H9 (cell line): ENCODE measurements around the gene OR8B4. TPM values are rescaled to one million over a fixed set of nuclear protein-coding genes. Genes with fewer than 3 reads are reported as not detected.

Source experiments
- DNase-seq: peaks from one replicate; pipeline ENCODE4 v3.0.0-alpha.2; 2017
- H2AFZ ChIP-seq: one replicate; pipeline ENCODE4 v1.6.1; 2013; ENCODE audit warnings: mild to moderate bottlenecking, low read length, control low read depth, moderate library complexity
- H2AK5ac ChIP-seq: 2 replicates; pipeline ENCODE4 v1.6.1; 2013; ENCODE audit warnings: low read length, control low read depth, mixed read lengths; ENCODE audit not compliant: insufficient read length
- H2BK120ac ChIP-seq: one replicate; pipeline ENCODE4 v1.6.1; 2013; ENCODE audit warnings: low read depth, mild to moderate bottlenecking, low read length, control low read depth, inconsistent platforms; ENCODE audit not compliant: poor library complexity, severe bottlenecking
- H2BK12ac ChIP-seq: 2 replicates; pipeline ENCODE4 v1.6.1; 2013; ENCODE audit warnings: low read length, control low read depth, mixed read lengths, low read depth; ENCODE audit not compliant: insufficient read length
- H2BK15ac ChIP-seq: 2 replicates; pipeline ENCODE4 v1.6.1; 2013; ENCODE audit warnings: low read depth, low read length, control low read depth
- H2BK20ac ChIP-seq: one replicate; pipeline ENCODE4 v1.6.1; 2013; ENCODE audit warnings: low read depth, mild to moderate bottlenecking, low read length, control low read depth, inconsistent platforms; ENCODE audit not compliant: poor library complexity, severe bottlenecking
- H2BK5ac ChIP-seq: 2 replicates; pipeline ENCODE4 v1.6.1; 2013; ENCODE audit warnings: low read length, control low read depth, mixed read lengths; ENCODE audit not compliant: insufficient read length
- H3K14ac ChIP-seq: 2 replicates; pipeline ENCODE4 v1.6.1; 2013; ENCODE audit warnings: low read length, control low read depth; ENCODE audit not compliant: insufficient read depth
- H3K18ac ChIP-seq: 2 replicates; pipeline ENCODE4 v1.6.1; 2013; ENCODE audit warnings: low read depth, mild to moderate bottlenecking, mixed read lengths, low read length, control low read depth; ENCODE audit not compliant: insufficient read length
- H3K23ac ChIP-seq: 2 replicates; pipeline ENCODE4 v1.6.1; 2013; ENCODE audit warnings: low read length, control low read depth, mixed read lengths, low read depth; ENCODE audit not compliant: insufficient read length
- H3K23me2 ChIP-seq: 2 replicates; pipeline ENCODE4 v1.6.1; 2013; ENCODE audit warnings: low read depth, mild to moderate bottlenecking, mixed read lengths, low read length, control low read depth; ENCODE audit not compliant: insufficient read length, poor library complexity, severe bottlenecking
- H3K27ac ChIP-seq: 2 replicates; pipeline ENCODE4 v1.5.1; 2013; ENCODE audit warnings: low read length, control low read depth, mixed read lengths, low read depth; ENCODE audit not compliant: insufficient read length
- H3K27me3 ChIP-seq: 2 replicates; pipeline ENCODE4 v1.6.1; 2013; ENCODE audit warnings: low read length, control low read depth, inconsistent platforms; ENCODE audit not compliant: insufficient read depth
- H3K4ac ChIP-seq: 2 replicates; pipeline ENCODE4 v1.6.1; 2013; ENCODE audit warnings: low read depth, mild to moderate bottlenecking, control low read depth, inconsistent platforms, low read length, moderate library complexity
- H3K4me1 ChIP-seq: 2 replicates; pipeline ENCODE4 v1.6.1; 2013; ENCODE audit warnings: low read length, control low read depth, inconsistent platforms; ENCODE audit not compliant: insufficient read depth
- H3K4me2 ChIP-seq: 2 replicates; pipeline ENCODE4 v1.6.1; 2013; ENCODE audit warnings: low read length, control low read depth, mixed read lengths; ENCODE audit not compliant: insufficient read length, insufficient read depth
- H3K56ac ChIP-seq: 2 replicates; pipeline ENCODE4 v1.6.1; 2013; ENCODE audit warnings: low read depth, mild to moderate bottlenecking, mixed read lengths, low read length, control low read depth; ENCODE audit not compliant: insufficient read length
- H3K79me1 ChIP-seq: 2 replicates; pipeline ENCODE4 v1.6.1; 2013; ENCODE audit warnings: low read depth, mild to moderate bottlenecking, moderate library complexity, low read length, control low read depth, inconsistent platforms; ENCODE audit not compliant: insufficient read depth, poor library complexity, severe bottlenecking
- H3K79me2 ChIP-seq: 2 replicates; pipeline ENCODE4 v1.6.1; 2013; ENCODE audit warnings: low read length, control low read depth, inconsistent platforms; ENCODE audit not compliant: insufficient read depth
- H3K9ac ChIP-seq: 2 replicates; pipeline ENCODE4 v1.6.1; 2013; ENCODE audit warnings: low read length, control low read depth, mixed read lengths; ENCODE audit not compliant: insufficient read length; ENCODE audit errors: extremely low read depth
- H3K9me3 ChIP-seq: one replicate; pipeline ENCODE4 v1.6.1; 2013; ENCODE audit warnings: low read depth, low read length, inconsistent platforms; ENCODE audit not compliant: control insufficient read depth
- H3T11ph ChIP-seq: one replicate; pipeline ENCODE4 v1.6.1; 2013; ENCODE audit warnings: mild to moderate bottlenecking, low read length, control low read depth, inconsistent platforms
- H4K20me1 ChIP-seq: one replicate; pipeline ENCODE4 v1.6.1; 2013; ENCODE audit not compliant: control insufficient read depth, insufficient read length, insufficient read depth
- H4K5ac ChIP-seq: 2 replicates; pipeline ENCODE4 v1.6.1; 2013; ENCODE audit warnings: low read depth, mild to moderate bottlenecking, mixed read lengths, low read length, control low read depth; ENCODE audit not compliant: insufficient read length
- H4K8ac ChIP-seq: replicated peaks from 2 replicates; pipeline ENCODE4 v1.6.1; 2013; ENCODE audit warnings: low read length, control low read depth, mixed read lengths, low read depth; ENCODE audit not compliant: insufficient read length
- H4K91ac ChIP-seq: 2 replicates; pipeline ENCODE4 v1.6.1; 2013; ENCODE audit warnings: low read depth, mild to moderate bottlenecking, moderate library complexity, mixed read lengths, low read length, control low read depth; ENCODE audit not compliant: insufficient read length
- H3K27ac Mint-ChIP-seq, 3 experiments: 2 replicates in 2 of 3; 3 replicates in 1 of 3; pipeline ENCODE4 v1.8.0; 2020 to 2021; ENCODE audit warnings: mixed read lengths in 3 of 3, mild to moderate bottlenecking in 1 of 3, moderate library complexity in 1 of 3
- H3K27me3 Mint-ChIP-seq: 2 replicates; pipeline ENCODE4 v1.8.0; 2021; ENCODE audit warnings: low read depth, mild to moderate bottlenecking, moderate library complexity, mixed read lengths
- H3K36me3 Mint-ChIP-seq, 3 experiments: 2 replicates in 2 of 3; 3 replicates in 1 of 3; pipeline ENCODE4 v1.8.0; 2020 to 2021; ENCODE audit warnings: low read depth in 3 of 3, mixed read lengths in 3 of 3; ENCODE audit not compliant: insufficient read depth in 1 of 3
- H3K4me1 Mint-ChIP-seq, 2 experiments: 2 replicates each; pipeline ENCODE4 v1.8.0; 2020; ENCODE audit warnings: mixed read lengths in 2 of 2
- H3K4me3 Mint-ChIP-seq, 2 experiments: 2 replicates in 1 of 2; 3 replicates in 1 of 2; pipeline ENCODE4 v1.8.0; 2020 to 2021; ENCODE audit warnings: mild to moderate bottlenecking in 2 of 2, mixed read lengths in 2 of 2, moderate library complexity in 1 of 2
- H3K9me3 Mint-ChIP-seq, 2 experiments: 2 replicates in 1 of 2; 3 replicates in 1 of 2; pipeline ENCODE4 v1.8.0; 2020; ENCODE audit warnings: mild to moderate bottlenecking in 2 of 2, mixed read lengths in 2 of 2, moderate library complexity in 1 of 2
- WGBS: extraction: QIAGEN DNeasy Blood & Tissue Kit; methylation state at CpG from one replicate; pipeline ENCODE4 v1.1.7; 2013; ENCODE audit warnings: missing lambda C conversion rate, low lambda C conversion rate, mixed read lengths; ENCODE audit not compliant: insufficient read length; ENCODE audit errors: extremely low coverage; 5-methylcytosine and 5-hydroxymethylcytosine counted together
- total RNA-seq: library from RNA; stranded (reverse); gene quantifications from 2 replicates; pipeline ENCODE4 v1.2.1, GENCODE V29; 2021
- TF ChIP-seq, protein P1 (sequence below): fragments of 200-600 bp; sonication (generic); conservative IDR thresholded peaks from 3 replicates; pipeline ENCODE4 v1.8.0; 2021; ENCODE audit warnings: antibody characterized with exemption, mild to moderate bottlenecking

OR8B4 gene
- total RNA-seq, 1 experiment from 2014 or later: not detected

DNA sequence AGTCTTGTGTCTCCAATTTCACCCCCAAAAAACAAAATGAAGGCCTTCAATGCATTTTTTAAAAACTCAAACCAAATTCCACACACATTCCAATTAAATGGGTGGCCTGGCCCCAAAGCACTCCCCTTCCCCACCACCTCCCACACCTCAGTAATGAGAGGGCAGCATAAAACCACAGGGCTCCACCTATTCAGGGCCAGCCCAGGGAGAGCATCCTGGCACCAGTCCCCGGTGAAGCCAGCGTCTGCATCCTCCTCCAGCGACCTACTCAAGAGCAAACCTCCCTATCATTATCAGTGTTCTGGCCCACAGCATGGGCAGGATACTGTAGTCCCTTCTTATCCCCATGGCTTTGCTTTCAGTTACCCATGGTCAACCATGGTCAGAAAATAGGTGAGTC lies 38.7 kb upstream of the OR8B4 start:
- H3K56ac ChIP-seq: no peak overlapping the region
- Mint-ChIP-seq H3K4me3 (no peak overlapping the region), H3K27me3 (no peaks in the 10 kb centered on the region; the same call in none of the 2 replicates), H3K36me3 (0 out of 7 replicates have a peak, but pooled peaks cover 0 to 5% (median 0%) of the 10 kb centered on the region in 3 experiments), H3K9me3 (peaks cover 0 to 3% of the 10 kb centered on the region in 2 experiments; a peak in 3 of 5 replicates), H3K4me1 (peaks cover 4% of the 10 kb centered on the region in 2 experiments; a peak in 2 of 4 replicates), H3K27ac (no peak overlapping the region)
- WGBS: no CpG with 5 or more reads among the region's 3 CpGs
- H3K9me3 ChIP-seq: no peaks in the 10 kb centered on the region
- H3K4me1 ChIP-seq: no peaks in the 10 kb centered on the region
- no peak overlapping the region for H3K27ac ChIP-seq
- H3K27me3 ChIP-seq: no peaks in the 10 kb centered on the region
- no peaks in the 10 kb centered on the region for H3K79me1 ChIP-seq
- H3K18ac ChIP-seq: no peak overlapping the region
- H3K4ac ChIP-seq: no peak overlapping the region
- no peaks in the 10 kb centered on the region for H3K23me2 ChIP-seq
- no peaks in the 10 kb centered on the region for H3K79me2 ChIP-seq
- no peak overlapping the region for H4K91ac ChIP-seq
- no peak overlapping the region for H2AK5ac ChIP-seq
- no peaks in the 10 kb centered on the region for H4K20me1 ChIP-seq
- H3K14ac ChIP-seq: no peak overlapping the region
- H2BK5ac ChIP-seq: no peak overlapping the region
- H2BK12ac ChIP-seq: no peak overlapping the region
- H2AFZ ChIP-seq: no peak overlapping the region
- no peak for DNase-seq
- no peak overlapping the region for H4K8ac ChIP-seq
- no peak overlapping the region for H3K9ac ChIP-seq
- TF ChIP-seq, protein P1, sequence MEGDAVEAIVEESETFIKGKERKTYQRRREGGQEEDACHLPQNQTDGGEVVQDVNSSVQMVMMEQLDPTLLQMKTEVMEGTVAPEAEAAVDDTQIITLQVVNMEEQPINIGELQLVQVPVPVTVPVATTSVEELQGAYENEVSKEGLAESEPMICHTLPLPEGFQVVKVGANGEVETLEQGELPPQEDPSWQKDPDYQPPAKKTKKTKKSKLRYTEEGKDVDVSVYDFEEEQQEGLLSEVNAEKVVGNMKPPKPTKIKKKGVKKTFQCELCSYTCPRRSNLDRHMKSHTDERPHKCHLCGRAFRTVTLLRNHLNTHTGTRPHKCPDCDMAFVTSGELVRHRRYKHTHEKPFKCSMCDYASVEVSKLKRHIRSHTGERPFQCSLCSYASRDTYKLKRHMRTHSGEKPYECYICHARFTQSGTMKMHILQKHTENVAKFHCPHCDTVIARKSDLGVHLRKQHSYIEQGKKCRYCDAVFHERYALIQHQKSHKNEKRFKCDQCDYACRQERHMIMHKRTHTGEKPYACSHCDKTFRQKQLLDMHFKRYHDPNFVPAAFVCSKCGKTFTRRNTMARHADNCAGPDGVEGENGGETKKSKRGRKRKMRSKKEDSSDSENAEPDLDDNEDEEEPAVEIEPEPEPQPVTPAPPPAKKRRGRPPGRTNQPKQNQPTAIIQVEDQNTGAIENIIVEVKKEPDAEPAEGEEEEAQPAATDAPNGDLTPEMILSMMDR: no peak
- H2BK15ac ChIP-seq: no peak overlapping the region
- no peak overlapping the region for H3T11ph ChIP-seq
- H4K5ac ChIP-seq: no peak overlapping the region
- H2BK120ac ChIP-seq: no peak overlapping the region
- H3K23ac ChIP-seq: no peak overlapping the region
- no peak overlapping the region for H2BK20ac ChIP-seq
- H3K4me2 ChIP-seq: no peak overlapping the region
